GM11168 (cell line): ENCODE results near the gene SLC22A8.
"Not testable (repeated sequence)": the region's sequence is repeated elsewhere in the genome, so short reads cannot be mapped to it uniquely, and the experiment has no call there.

Experiments
- in situ Hi-C: fragments of 300-500 bp; cut with MboI; formaldehyde crosslinking; loops from one replicate; pipeline ENCODE4 v1.12.0; 2022; ENCODE audit warnings: low sequenced_read_pairs; ENCODE audit not compliant: unreplicated experiment

SLC22A8 gene

GRCh38 chr11:62994775-62995174 lies 20.9 kb downstream of the SLC22A8 start:
- in situ Hi-C loops = no loop called here

DNA sequence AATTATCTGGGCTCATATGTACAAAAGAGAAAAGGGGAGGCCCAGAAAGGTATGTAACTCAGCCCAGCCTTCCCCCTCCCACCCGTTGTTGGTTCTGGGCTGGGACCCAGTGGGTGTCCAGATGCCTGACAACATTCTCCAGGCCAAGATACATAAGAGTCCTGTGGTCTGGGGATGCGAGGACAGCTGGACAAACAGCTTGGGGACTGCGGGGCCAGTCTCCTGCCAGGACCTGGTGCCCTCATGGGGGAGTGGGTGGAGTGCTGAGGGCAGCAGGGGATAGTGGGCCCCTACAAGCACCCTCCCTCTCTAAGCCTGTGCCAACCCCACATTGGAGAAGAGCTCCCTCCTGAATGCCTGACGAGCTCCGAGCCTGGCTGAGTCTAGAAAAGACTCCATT lies 27.4 kb downstream of the SLC22A8 start:
- in situ Hi-C loops = no loop called here

DNA sequence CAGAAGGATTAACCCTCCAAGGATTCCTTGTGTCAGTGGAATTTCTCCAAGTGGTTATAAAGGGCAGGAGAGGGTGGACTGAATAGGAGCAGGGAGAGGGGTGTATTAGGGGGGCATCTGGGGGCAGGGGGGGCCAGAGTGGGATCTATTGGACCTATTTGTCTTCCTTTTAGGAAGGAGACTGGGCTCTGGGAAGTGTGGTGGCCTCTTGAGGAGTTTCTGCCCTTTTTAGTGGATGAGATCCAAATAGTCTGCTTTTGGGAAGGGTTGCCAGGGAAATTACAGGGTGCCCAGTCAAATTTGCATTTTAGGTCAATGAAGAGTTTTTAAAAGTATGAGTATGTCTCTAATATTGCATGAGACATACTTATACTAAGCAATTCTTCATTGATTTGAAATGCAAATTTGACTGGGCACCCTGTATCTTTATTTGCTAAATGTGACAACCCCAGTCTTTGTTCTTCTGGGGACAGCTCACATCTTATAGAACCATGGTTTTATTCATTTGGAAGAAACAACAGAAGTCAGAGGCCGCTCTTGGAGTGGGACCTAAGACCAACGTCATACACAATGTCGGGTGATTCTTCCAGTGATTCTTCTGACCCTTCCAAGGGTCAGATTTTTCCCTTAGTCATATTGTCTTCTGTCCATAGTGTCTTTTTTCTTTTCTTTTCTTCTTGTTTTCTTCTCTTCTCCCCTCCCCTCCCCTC lies 30.4 kb downstream of the SLC22A8 start:
- in situ Hi-C loops = no loop called here

- in situ Hi-C loops = no loop called here
Measured at GRCh38 chr11:62984451-62984991, 31.1 kb downstream of the SLC22A8 start, which contains the start of gene SLC22A6. SLC22A6 (minus strand) TSS chr11:62984967; CDS start chr11:62984690, 277 bp downstream.

GRCh38 chr11:62983536-62984199 lies 32.0 kb downstream of the SLC22A8 start:
- in situ Hi-C loops = no loop called here

GRCh38 chr11:62981743-62982142 lies 33.9 kb downstream of the SLC22A8 start:
- in situ Hi-C loops = no loop called here

DNA sequence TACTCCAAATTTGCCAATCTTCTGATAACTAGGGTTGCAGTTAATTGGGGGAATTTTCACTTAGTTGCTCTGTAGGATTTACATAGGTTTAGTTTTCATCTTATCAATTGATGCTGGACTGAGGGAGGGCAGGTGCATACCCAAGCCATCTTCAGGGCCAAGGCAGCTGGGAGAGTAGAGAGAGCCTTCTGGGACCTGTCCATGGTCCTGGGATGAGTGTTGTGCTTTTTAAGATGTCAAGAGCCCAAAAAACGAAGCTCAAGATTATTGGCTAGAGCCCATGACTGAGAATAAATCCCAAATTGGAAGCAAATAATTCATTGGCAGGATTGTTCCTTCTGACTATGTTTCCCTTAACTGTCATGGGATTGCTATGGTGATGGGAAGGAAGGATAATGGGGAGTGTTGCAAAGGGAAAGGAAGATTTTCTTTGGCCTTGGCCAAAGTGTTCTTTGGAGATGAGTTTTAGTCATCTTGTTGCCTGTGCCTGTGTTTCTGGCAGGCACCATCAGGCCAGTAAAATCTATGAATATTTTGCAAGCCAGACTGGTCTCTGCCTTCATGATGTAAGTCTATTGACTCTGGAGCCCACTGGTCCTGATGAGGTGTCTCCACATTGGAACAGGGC lies 35.4 kb downstream of the SLC22A8 start:
- in situ Hi-C loops = no loop called here

DNA sequence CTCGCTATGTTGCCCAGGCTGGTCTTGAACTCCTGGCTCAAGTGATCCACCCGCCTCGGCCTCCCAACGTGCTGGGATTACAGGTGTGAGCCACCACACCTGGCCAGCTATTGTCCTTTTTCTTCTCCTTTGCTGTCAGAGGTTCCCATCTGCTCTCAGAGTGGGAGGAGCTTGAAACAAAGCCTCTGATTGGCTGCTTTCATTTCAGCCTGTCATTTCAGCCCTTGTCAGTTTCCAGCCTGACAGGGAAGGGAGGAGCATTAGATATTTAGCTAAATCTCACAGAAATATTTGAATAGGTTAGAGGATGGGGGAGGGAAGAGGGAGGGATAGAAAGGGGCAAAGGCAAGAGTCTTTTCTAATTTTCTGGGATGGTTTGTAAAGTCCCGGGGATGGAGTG lies 39.5 kb downstream of the SLC22A8 start:
- in situ Hi-C loops = no loop called here

DNA sequence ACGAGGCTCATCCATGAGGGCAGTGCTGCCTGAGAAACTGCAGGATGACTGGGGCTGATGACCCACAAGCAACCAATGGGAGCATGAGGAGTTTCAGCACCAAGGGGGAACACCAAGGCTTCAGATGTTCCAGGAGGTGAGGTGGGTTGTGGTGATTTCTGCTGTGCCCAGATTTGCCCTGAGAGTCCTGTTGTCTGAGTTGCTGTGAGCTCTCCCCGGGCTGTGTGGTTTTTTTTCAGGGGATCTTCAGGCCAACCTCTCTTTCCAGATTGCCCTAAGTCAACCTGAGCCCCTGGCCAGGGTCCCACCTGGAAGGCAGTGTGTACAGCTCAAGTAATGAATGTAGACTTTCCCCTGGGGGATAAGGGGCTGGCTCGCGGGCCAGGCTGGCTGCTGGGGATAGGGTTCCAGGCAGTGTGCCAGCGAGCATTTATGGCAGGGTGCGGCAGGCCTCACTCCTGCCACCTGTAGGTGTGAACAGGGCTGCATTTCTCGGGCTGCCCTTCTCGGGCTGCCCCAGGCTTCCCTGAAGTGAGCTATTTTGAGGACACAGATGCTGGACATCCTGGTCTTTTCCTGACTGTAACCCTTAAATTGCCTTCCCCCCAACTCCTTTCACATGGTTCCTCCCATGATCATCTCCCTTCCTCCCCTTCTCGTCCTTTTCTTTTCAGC lies 40.7 kb downstream of the SLC22A8 start:
- in situ Hi-C loops = no loop called here

- in situ Hi-C loops = no loop called here
Measured at GRCh38 chr11:62965574-62965973, 50.1 kb downstream of the SLC22A8 start.

DNA sequence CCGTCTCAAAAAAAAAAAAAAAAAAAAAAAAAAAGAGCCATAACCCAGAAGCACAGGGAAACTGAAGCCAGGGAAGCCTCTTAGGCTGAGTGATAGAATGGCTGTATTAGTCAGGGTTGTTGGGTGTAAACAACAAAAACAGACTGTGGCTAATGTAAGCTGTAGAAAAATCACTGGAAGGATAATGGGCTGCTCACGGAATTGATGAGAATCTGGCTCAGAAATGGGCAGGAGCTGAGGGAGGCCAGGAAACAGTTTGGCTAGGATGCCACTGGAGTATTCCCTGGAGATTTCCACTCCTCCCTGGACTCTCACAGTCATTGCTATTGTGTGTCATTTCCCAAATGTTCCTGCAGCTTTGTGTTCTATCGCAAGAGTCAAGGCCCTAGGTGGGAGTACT lies 53.2 kb downstream of the SLC22A8 start:
- in situ Hi-C loops = no loop called here

GRCh38 chr11:62961017-62961570 lies 54.5 kb downstream of the SLC22A8 start:
- in situ Hi-C loops = no loop called here

DNA sequence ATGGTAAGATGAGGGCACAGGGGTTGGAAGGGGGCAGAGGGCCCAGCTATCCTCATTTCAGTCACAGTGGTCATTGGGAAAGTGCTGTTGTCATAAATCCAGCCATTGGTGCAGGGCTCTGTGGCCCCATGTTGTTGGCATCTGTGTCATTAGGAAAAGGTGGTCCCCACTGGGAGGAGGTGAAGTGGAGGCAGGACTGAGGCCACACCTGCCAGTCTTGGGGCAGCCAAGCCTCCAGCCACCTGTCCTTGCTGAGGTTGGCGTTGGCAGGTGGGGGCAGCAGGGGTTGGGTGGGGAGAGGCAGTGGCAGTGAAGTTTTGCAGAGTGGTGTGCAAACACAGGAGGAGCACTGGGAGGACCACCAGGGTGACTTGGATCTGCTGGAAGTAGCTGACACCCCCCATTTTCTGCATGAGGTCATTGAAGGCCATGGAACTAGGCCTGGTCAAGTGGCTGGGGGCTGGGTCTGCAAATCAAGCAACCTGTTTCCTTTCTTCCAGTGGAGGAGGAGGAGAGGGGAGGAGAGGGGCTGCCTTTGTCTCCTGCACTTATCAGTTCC lies 56.1 kb downstream of the SLC22A8 start:
- in situ Hi-C loops = no loop called here

GRCh38 chr11:62958547-62959421 lies 56.9 kb downstream of the SLC22A8 start:
- in situ Hi-C loops = no loop called here

GRCh38 chr11:62957147-62957546 lies 58.5 kb downstream of the SLC22A8 start:
- in situ Hi-C loops = no loop called here

GRCh38 chr11:62954478-62954877 lies 61.2 kb downstream of the SLC22A8 start:
- in situ Hi-C loops = no loop called here

GRCh38 chr11:62953811-62954210 lies 61.8 kb downstream of the SLC22A8 start:
- in situ Hi-C loops = no loop called here

- in situ Hi-C loops = no loop called here
Measured at GRCh38 chr11:62948765-62949320, 66.8 kb downstream of the SLC22A8 start.

- in situ Hi-C loops = not testable (repeated sequence)
Measured at GRCh38 chr11:62945538-62945937, 70.1 kb downstream of the SLC22A8 start.
